Measurements from ENCODE around the gene RNF41. TPM values are rescaled to one million over a fixed set of nuclear protein-coding genes. Genes with fewer than 3 reads are reported as not detected.
"Not testable (repeated sequence)": the region's sequence is repeated elsewhere in the genome, so short reads cannot be mapped to it uniquely, and the experiment has no call there.

The RNF41 gene
- total RNA-seq, 4 donors from 2014 or later = 39.0 to 51.3 (median 42.7) TPM

DNA sequence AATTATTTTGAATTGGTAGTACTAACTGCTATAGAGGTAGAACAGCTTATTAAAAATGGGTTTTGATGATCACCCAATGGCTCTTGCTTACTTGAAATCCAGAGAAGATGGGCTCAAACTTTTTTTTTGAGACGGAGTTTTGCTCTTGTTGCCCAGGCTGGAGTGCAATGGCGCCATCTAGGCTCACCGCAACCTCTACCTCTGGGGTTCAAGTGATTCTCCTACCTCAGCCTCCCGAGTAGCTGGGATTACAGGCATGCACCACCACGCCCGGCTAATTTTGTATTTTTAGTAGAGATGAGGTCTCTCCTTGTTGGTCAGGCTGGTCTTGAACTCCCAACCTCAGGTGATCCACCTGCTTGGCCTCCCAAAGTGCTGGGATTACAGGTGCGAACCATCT, 41.2 kb upstream of the RNF41 start:
- in situ Hi-C loops (cut with MboI; ENCODE audit: low pct_ligation_motif_present in 1 of 4, low pct_unique_long_range_greater_than_20kb in 1 of 4, low sequenced_read_pairs in 3 of 4); H3K36me3 ChIP-seq; H3K27me3 ChIP-seq; H3K27ac ChIP-seq; DNase-seq; H3K9me3 ChIP-seq; H3K4me3 ChIP-seq; intact Hi-C loops (cut with DNase I; ENCODE audit: low total_unique reads): not testable (repeated sequence)
- 83 to 90% methylated on average over 3 to 7 of the region's 7 CpGs for WGBS, 2 donors (ENCODE audit: low coverage in 1 of 2)
- peaks cover 10 to 21% (median 18%) of the 10 kb centered on the region in 4 donors for H3K4me1 ChIP-seq

DNA sequence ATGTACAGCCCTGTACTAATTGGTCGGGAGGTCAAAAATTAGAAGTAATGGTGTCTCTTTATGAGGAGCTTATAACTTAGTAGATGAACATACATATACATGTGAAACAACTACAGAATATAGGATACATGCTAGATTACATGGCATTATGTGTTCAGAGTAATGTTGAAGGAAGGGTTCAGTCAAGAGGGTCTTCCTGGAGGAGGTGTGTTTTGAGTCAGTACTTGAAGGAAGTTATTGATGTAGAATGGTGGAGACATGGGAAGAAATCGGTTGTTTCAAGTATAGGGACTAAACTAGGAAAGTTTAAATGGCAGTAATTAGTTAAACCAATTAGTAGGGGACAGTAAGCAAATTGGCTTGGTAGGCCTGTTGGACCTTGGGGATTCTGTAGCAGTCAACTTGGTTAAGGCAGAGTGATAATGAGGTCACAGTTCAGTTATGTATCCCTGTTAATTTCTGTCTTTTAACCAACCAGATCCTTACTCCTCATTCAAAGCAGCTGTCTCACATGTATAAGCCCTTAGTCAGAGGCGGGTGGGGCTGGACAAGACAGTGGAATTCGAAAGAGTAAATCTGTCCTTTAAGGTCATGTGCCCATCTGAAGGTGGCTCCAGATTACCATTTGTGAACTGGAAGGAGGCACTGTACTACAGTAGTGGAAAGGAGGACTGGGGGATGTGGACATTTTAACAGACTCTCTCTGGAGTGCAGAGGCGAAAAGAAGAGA, 39.9 kb upstream of the RNF41 start:
- Histone ChIP-seq H3K36me3 (no peaks in the 10 kb centered on the region), H3K27ac (no peak overlapping the region), H3K4me3 (no peak overlapping the region), H3K9me3 (no peaks in the 10 kb centered on the region), H3K4me1 (peaks cover 17 to 26% (median 23%) of the 10 kb centered on the region in 4 donors), H3K27me3 (no peaks in the 10 kb centered on the region)
- WGBS, 2 donors (ENCODE audit: low coverage in 1 of 2) = 76 to 84% methylated on average over 4 to 5 of the region's 5 CpGs
- intact Hi-C loops (cut with DNase I; ENCODE audit: low total_unique reads) (no loop called here), in situ Hi-C loops (cut with MboI; ENCODE audit: low pct_ligation_motif_present in 1 of 4, low pct_unique_long_range_greater_than_20kb in 1 of 4, low sequenced_read_pairs in 3 of 4) (no loop called here)
- TF ChIP-seq EP300 (IDR thresholded peaks at IDR 0.05; ENCODE audit: low read depth) = no peak
- no peak for TF ChIP-seq POLR2AphosphoS5 (IDR thresholded peaks at IDR 0.05)
- TF ChIP-seq, protein P1, sequence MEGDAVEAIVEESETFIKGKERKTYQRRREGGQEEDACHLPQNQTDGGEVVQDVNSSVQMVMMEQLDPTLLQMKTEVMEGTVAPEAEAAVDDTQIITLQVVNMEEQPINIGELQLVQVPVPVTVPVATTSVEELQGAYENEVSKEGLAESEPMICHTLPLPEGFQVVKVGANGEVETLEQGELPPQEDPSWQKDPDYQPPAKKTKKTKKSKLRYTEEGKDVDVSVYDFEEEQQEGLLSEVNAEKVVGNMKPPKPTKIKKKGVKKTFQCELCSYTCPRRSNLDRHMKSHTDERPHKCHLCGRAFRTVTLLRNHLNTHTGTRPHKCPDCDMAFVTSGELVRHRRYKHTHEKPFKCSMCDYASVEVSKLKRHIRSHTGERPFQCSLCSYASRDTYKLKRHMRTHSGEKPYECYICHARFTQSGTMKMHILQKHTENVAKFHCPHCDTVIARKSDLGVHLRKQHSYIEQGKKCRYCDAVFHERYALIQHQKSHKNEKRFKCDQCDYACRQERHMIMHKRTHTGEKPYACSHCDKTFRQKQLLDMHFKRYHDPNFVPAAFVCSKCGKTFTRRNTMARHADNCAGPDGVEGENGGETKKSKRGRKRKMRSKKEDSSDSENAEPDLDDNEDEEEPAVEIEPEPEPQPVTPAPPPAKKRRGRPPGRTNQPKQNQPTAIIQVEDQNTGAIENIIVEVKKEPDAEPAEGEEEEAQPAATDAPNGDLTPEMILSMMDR (IDR thresholded peaks at IDR 0.05) = no peak
- no peak for TF ChIP-seq POLR2A (IDR thresholded peaks at IDR 0.05)
- peak; percentile 38 for DNase-seq

DNA sequence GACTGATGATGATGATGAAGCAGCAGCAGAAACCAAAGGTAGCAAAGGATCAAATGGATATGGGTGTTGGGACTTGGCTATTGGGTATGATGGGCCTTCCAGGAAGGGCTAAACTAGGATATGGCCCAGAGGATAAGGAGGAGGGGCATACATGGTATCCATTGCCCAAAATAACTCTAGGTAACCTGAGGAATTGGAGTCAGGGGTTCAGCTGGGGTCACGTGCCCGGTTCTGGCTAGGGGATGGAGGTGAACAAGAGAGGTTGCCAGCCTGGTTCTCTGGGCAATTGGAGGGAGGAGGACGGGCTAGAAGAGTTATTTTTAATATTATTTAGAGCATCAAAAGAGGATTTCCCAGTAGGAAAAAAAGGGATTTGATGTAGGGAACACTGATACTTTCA, 39.2 kb upstream of the RNF41 start:
- no peak for DNase-seq
- H3K9me3 ChIP-seq = no peaks in the 10 kb centered on the region
- in situ Hi-C loops (cut with MboI; ENCODE audit: low pct_ligation_motif_present in 1 of 4, low pct_unique_long_range_greater_than_20kb in 1 of 4, low sequenced_read_pairs in 3 of 4) = no loop called here
- 67 to 91% methylated on average over 1 to 3 of the region's 3 CpGs for WGBS, 2 donors (ENCODE audit: low coverage in 1 of 2)
- intact Hi-C loops (cut with DNase I; ENCODE audit: low total_unique reads) = no loop called here
- H3K36me3 ChIP-seq = no peaks in the 10 kb centered on the region
- peaks cover 16 to 25% (median 23%) of the 10 kb centered on the region in 4 donors for H3K4me1 ChIP-seq
- H3K27me3 ChIP-seq = no peaks in the 10 kb centered on the region
- TF ChIP-seq, protein P1 (IDR thresholded peaks at IDR 0.05) = no peak
- TF ChIP-seq EP300 (IDR thresholded peaks at IDR 0.05; ENCODE audit: low read depth) (no peak), POLR2AphosphoS5 (IDR thresholded peaks at IDR 0.05) (no peak), POLR2A (IDR thresholded peaks at IDR 0.05) (no peak)
- H3K4me3 ChIP-seq = no peak overlapping the region
- H3K27ac ChIP-seq = no peak overlapping the region

DNA sequence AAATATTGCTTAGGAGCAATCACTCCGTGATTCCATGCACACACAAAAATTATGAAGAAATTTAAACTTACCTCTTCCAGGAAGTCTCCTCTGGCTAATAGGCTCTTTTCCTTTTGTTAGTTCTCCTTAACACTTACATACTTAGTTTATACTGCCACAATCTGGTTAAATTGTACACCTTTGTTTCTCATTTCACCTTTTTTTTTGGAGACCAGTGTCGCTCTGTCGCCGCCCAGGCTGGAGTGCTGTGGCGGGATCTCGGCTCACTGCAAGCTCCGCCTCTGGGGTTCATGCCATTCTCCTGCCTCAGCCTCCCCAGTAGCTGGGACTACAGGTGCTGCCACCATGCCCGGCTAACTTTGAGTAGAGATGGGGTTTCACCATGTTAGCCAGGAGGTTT, 38.7 kb upstream of the RNF41 start:
- in situ Hi-C loops (cut with MboI; ENCODE audit: low pct_ligation_motif_present in 1 of 4, low pct_unique_long_range_greater_than_20kb in 1 of 4, low sequenced_read_pairs in 3 of 4) = no loop called here
- Histone ChIP-seq H3K27ac (no peak overlapping the region), H3K4me1 (peaks cover 16 to 23% (median 22%) of the 10 kb centered on the region in 4 donors), H3K4me3 (no peak overlapping the region), H3K27me3 (no peaks in the 10 kb centered on the region), H3K36me3 (peaks cover 0 to 5% (median 0%) of the 10 kb centered on the region in 4 donors), H3K9me3 (no peaks in the 10 kb centered on the region)
- TF ChIP-seq, protein P1 (IDR thresholded peaks at IDR 0.05) = no peak
- TF ChIP-seq POLR2A (IDR thresholded peaks at IDR 0.05) = no peak
- no peak for TF ChIP-seq EP300 (IDR thresholded peaks at IDR 0.05; ENCODE audit: low read depth)
- TF ChIP-seq POLR2AphosphoS5 (IDR thresholded peaks at IDR 0.05) = no peak
- intact Hi-C loops (cut with DNase I; ENCODE audit: low total_unique reads) = no loop called here
- 69 to 95% methylated on average over 1 to 8 of the region's 8 CpGs for WGBS, 2 donors (ENCODE audit: low coverage in 1 of 2)
- DNase-seq = no peak
